GM23248 (cell line): ENCODE results near the gene HSPA12B. TPM values are rescaled to one million over a fixed set of nuclear protein-coding genes. Genes with fewer than 3 reads are reported as not detected.
A peak's percentile ranks its signal among the peaks of the same experiment; 100 is the strongest.

ENCODE experiments used
- DNase-seq: peaks from one replicate; pipeline ENCODE4 v3.0.0-alpha.2; 2015
- H2AFZ ChIP-seq: fragments of 200-600 bp; sonication (generic); 2 replicates; pipeline ENCODE4 v1.6.1; 2016; ENCODE audit warnings: antibody characterized with exemption
- H3F3A ChIP-seq: fragments of 200-600 bp; sonication (generic); 2 replicates; pipeline ENCODE4 v1.6.1; 2016; ENCODE audit warnings: mild to moderate bottlenecking, antibody characterized with exemption, mixed run types; ENCODE audit not compliant: insufficient read depth
- H3K27ac ChIP-seq: fragments of 200-600 bp; sonication (generic); 2 replicates; pipeline ENCODE4 v1.5.1; 2016; ENCODE audit warnings: mild to moderate bottlenecking
- H3K27me3 ChIP-seq: fragments of 200-600 bp; sonication (generic); replicated peaks from 2 replicates; pipeline ENCODE4 v1.6.1; 2016; ENCODE audit warnings: mild to moderate bottlenecking; ENCODE audit not compliant: insufficient read depth
- H3K36me3 ChIP-seq: fragments of 200-600 bp; sonication (generic); 2 replicates; pipeline ENCODE4 v1.6.1; 2016; ENCODE audit warnings: low read depth, mild to moderate bottlenecking
- H3K4me1 ChIP-seq: fragments of 200-600 bp; sonication (generic); 2 replicates; pipeline ENCODE4 v1.6.1; 2016; ENCODE audit warnings: mild to moderate bottlenecking; ENCODE audit not compliant: insufficient read depth
- H3K4me2 ChIP-seq: fragments of 200-600 bp; sonication (generic); one replicate; pipeline ENCODE4 v1.6.1; 2016; ENCODE audit warnings: mild to moderate bottlenecking; ENCODE audit not compliant: unreplicated experiment
- H3K4me3 ChIP-seq: fragments of 200-600 bp; sonication (generic); 2 replicates; pipeline ENCODE4 v1.5.1; 2016; ENCODE audit warnings: mild to moderate bottlenecking
- H3K79me2 ChIP-seq: fragments of 200-600 bp; sonication (generic); 2 replicates; pipeline ENCODE4 v1.6.1; 2016; ENCODE audit warnings: mild to moderate bottlenecking; ENCODE audit not compliant: insufficient read depth
- H3K9ac ChIP-seq: fragments of 200-600 bp; sonication (generic); 2 replicates; pipeline ENCODE4 v1.6.1; 2016; ENCODE audit warnings: mild to moderate bottlenecking
- H3K9me2 ChIP-seq: fragments of 200-600 bp; sonication (generic); 2 replicates; pipeline ENCODE4 v1.6.1; 2016; ENCODE audit warnings: mixed run types, mild to moderate bottlenecking, moderate library complexity; ENCODE audit not compliant: insufficient read depth
- H3K9me3 ChIP-seq: fragments of 200-600 bp; sonication (generic); one replicate; pipeline ENCODE4 v1.6.1; 2017; ENCODE audit warnings: low read depth
- H4K20me1 ChIP-seq: fragments of 200-600 bp; sonication (generic); 2 replicates; pipeline ENCODE4 v1.6.0; 2016; ENCODE audit not compliant: insufficient read depth
- EZH2 ChIP-seq: fragments of 200-600 bp; sonication (generic); IDR thresholded peaks from 2 replicates; pipeline ENCODE4 v1.6.1; 2018; ENCODE audit warnings: antibody characterized with exemption, mild to moderate bottlenecking; ENCODE audit not compliant: insufficient read depth, poor library complexity, severe bottlenecking
- EZH2phosphoT487 ChIP-seq: fragments of 200-600 bp; sonication (generic); IDR thresholded peaks from 2 replicates; pipeline ENCODE4 v1.6.1; 2018; ENCODE audit warnings: antibody characterized with exemption, moderate library complexity, mild to moderate bottlenecking, low read depth; ENCODE audit not compliant: insufficient read depth
- WGBS, 2 experiments: methylation state at CpG; one replicate each; pipeline ENCODE4 v1.1.6; 2015 to 2017; ENCODE audit warnings: low lambda C conversion rate in 2 of 2, low coverage in 1 of 2; ENCODE audit errors: missing lambda C conversion rate in 2 of 2; 5-methylcytosine and 5-hydroxymethylcytosine counted together
- in situ Hi-C: fragments of 300-500 bp; cut with MboI; formaldehyde crosslinking; loops from 2 replicates; pipeline ENCODE4 v1.15.0; 2020
- polyA plus RNA-seq: library from polyadenylated mRNA; unstranded; fragments of >200 nt; fragmentation: Nextera tagmentation; extraction: Ambion mirVana; gene quantifications from 2 replicates; pipeline ENCODE4 v1.2.1, GENCODE V29; 2016
- total RNA-seq: library from RNA; depleted of rRNA; stranded (reverse); fragments of >200 nt; shearing (Covaris generic); gene quantifications from 2 replicates; pipeline ENCODE4 v1.2.3, GENCODE V29; 2014

HSPA12B gene
- total and polyA plus RNA-seq, 2 experiments from 2014 or later = 0.11 TPM; not detected in 1

- 39 to 40% methylated on average over 10 to 26 of the region's 26 CpGs for WGBS, 2 experiments
- Histone ChIP-seq H3K9me3 (no peaks in the 10 kb centered on the region), H3K4me3 (no peak overlapping the region), H3K4me2 (no peak overlapping the region), H3F3A (no peaks in the 10 kb centered on the region), H3K27ac (no peak overlapping the region), H3K36me3 (no peaks in the 10 kb centered on the region; the same call in 1 of the 2 replicates), H3K27me3 (no peaks in the 10 kb centered on the region), H3K79me2 (no peaks in the 10 kb centered on the region), H2AFZ (no peak overlapping the region), H3K9ac (no peak overlapping the region), H3K4me1 (no peaks in the 10 kb centered on the region), H4K20me1 (no peaks in the 10 kb centered on the region), H3K9me2 (no peaks in the 10 kb centered on the region)
- peak; percentile 39 for DNase-seq
- no peak for TF ChIP-seq EZH2
- no peak for TF ChIP-seq EZH2phosphoT487
- in situ Hi-C loops = no loop called here
Observed at GRCh38 chr20:3753501-3754275, 21.2 kb downstream of the HSPA12B start.

GRCh38 chr20:3754276-3754630 is 21.8 kb downstream of the HSPA12B start:
- Histone ChIP-seq H4K20me1 (no peaks in the 10 kb centered on the region), H3K9ac (no peak overlapping the region), H3K27me3 (no peaks in the 10 kb centered on the region), H3K9me3 (no peaks in the 10 kb centered on the region), H3K79me2 (no peaks in the 10 kb centered on the region), H2AFZ (no peak overlapping the region), H3K4me1 (no peaks in the 10 kb centered on the region), H3F3A (no peaks in the 10 kb centered on the region), H3K27ac (no peak overlapping the region), H3K4me3 (no peak overlapping the region), H3K9me2 (no peaks in the 10 kb centered on the region), H3K36me3 (no peaks in the 10 kb centered on the region; the same call in 1 of the 2 replicates), H3K4me2 (no peak overlapping the region)
- in situ Hi-C loops = no loop called here
- 63 to 68% methylated on average over 14 to 16 of the region's 16 CpGs for WGBS, 2 experiments
- DNase-seq = no peak
- no peak for TF ChIP-seq EZH2phosphoT487
- no peak for TF ChIP-seq EZH2

DNA sequence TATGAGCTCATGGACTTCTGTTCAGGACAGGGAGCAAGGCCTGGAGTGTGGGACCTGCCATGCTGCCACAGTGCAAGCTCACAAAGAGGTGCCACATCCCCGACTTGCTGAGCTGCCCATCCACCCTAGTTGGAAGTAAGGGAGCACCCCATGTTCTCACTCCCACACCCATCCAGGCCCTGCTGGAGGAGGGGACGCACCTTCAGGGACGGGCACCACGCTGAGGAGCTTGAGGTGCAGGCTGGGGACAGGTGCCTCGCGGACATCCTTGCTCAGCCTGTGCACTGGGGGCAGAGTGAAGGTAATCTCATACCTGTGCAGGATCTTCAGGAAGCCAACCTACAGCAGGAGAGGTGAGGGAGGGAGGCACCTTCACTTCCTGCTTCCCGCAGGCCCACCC is 22.8 kb downstream of the HSPA12B start:
- Histone ChIP-seq H3F3A (no peaks in the 10 kb centered on the region), H2AFZ (no peak overlapping the region), H3K9me2 (no peaks in the 10 kb centered on the region), H4K20me1 (no peaks in the 10 kb centered on the region), H3K9me3 (no peaks in the 10 kb centered on the region), H3K27ac (no peak overlapping the region), H3K9ac (no peak overlapping the region), H3K4me1 (no peaks in the 10 kb centered on the region), H3K27me3 (no peaks in the 10 kb centered on the region), H3K4me3 (no peak overlapping the region), H3K36me3 (no peaks in the 10 kb centered on the region; the same call in 1 of the 2 replicates), H3K79me2 (no peaks in the 10 kb centered on the region), H3K4me2 (no peak overlapping the region)
- DNase-seq = no peak
- TF ChIP-seq EZH2 (no peak), EZH2phosphoT487 (no peak)
- WGBS, 2 experiments = 92 to 99% methylated on average over 6 to 7 of the region's 7 CpGs
- in situ Hi-C loops = no loop called here

DNA sequence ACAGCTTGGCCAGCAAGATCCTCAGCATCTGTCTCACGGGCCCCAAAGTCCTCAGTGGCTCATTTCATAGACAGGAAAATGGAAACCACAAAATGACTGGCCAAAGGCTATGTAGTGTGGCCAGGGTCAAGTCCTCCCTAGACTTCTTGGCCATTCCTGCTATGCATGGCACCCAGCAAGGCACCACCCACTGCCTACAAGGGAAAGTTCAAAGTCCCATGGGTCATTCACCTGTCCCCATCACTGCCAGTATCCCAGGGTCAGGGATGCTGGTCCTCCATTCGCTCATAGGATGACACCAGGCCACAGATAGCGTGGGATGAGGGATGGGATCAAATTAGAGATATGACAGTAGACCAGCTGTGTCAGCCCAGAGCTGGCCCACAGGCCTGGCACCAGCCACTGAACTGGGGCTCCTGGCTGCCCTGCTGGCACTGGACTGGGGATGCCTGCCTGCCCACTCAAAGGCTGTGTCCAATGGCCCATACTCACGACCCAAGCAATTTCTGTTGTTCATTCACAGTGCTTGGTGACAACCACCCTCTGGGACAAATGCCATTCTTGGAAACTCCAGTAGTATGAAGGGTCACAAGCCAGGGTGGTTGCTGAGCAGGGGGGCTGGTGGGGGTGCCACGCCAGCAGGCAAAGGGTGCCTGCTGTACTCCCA is 23.5 kb downstream of the HSPA12B start:
- Histone ChIP-seq H3K36me3 (no peaks in the 10 kb centered on the region; the same call in 1 of the 2 replicates), H3K27me3 (no peaks in the 10 kb centered on the region), H4K20me1 (no peaks in the 10 kb centered on the region), H3K9me2 (no peaks in the 10 kb centered on the region), H2AFZ (no peak overlapping the region), H3K4me3 (no peak overlapping the region), H3K4me1 (no peaks in the 10 kb centered on the region), H3K4me2 (no peak overlapping the region), H3K79me2 (no peaks in the 10 kb centered on the region), H3F3A (no peaks in the 10 kb centered on the region), H3K9ac (no peak overlapping the region), H3K27ac (no peak overlapping the region), H3K9me3 (no peaks in the 10 kb centered on the region)
- no peak for TF ChIP-seq EZH2phosphoT487
- no peak for TF ChIP-seq EZH2
- 73 to 78% methylated on average over 4 of the region's 5 CpGs for WGBS, 2 experiments
- DNase-seq = no peak
- in situ Hi-C loops = no loop called here
